Right cardiac atrium (tissue), 5 donors: ENCODE results near the gene UMAD1. TPM values are rescaled to one million over a fixed set of nuclear protein-coding genes. Genes with fewer than 3 reads are reported as not detected.
"Not testable (repeated sequence)": the region's sequence is repeated elsewhere in the genome, so short reads cannot be mapped to it uniquely, and the experiment has no call there.

Experiments used
- ATAC-seq, 2 donors: fragments of 200-7000 bp; cut with Tn5 transposase; one replicate each; pipeline versions ENCODE4 v1.8.0 to v1.9.1; 2020; ENCODE audit warnings: moderate library complexity in 2 of 2, mild to moderate bottlenecking in 1 of 2
- DNase-seq, 3 donors: peaks; one replicate each; pipeline ENCODE4 v3.0.0-alpha.2; 2020
- H3K27ac ChIP-seq: one replicate; pipeline ENCODE4 v1.5.1; 2013; ENCODE audit warnings: mild to moderate bottlenecking, low read length, control low read depth, moderate library complexity
- H3K27me3 ChIP-seq: one replicate; pipeline ENCODE4 v1.6.1; 2013; ENCODE audit not compliant: control insufficient read depth, insufficient read depth
- H3K4me1 ChIP-seq: one replicate; pipeline ENCODE4 v1.6.1; 2013; ENCODE audit warnings: low read length; ENCODE audit not compliant: control insufficient read depth, insufficient read depth
- H3K4me3 ChIP-seq: one replicate; pipeline ENCODE4 v1.5.1; 2013; ENCODE audit warnings: low read length, control low read depth
- H3K9me3 ChIP-seq: one replicate; pipeline ENCODE4 v1.6.1; 2013; ENCODE audit warnings: low read length; ENCODE audit not compliant: control insufficient read depth
- WGBS: extraction: QIAGEN DNeasy Blood & Tissue Kit; methylation state at CpG from one replicate; pipeline ENCODE4 v1.1.7; 2013; 5-methylcytosine and 5-hydroxymethylcytosine counted together
- intact Hi-C, 4 donors: fragments of 100-400 bp; cut with DNase I; formaldehyde crosslinking; loops; one replicate each; pipeline versions ENCODE4 v1.11.0 to v1.14.0; 2022 to 2023
- polyA plus RNA-seq: library from polyadenylated mRNA; stranded (reverse); fragments of 200-250 nt; gene quantifications from one replicate; pipeline ENCODE4 v1.2.3, GENCODE V29; 2013
- total RNA-seq, 4 donors: library from RNA; stranded (reverse); fragmentation: NEBNext Ultra II Directional; extraction: Animal tissue kit (Norgen Biotek cat#: 25700); gene quantifications; one replicate each; pipeline ENCODE4 v1.2.1, GENCODE V29; 2021
- donor health status: healthy with polysubstance abuse.
- donor health status: DM: no; HTN: yes; CAD: no.
- donor health status: DM: no; HTN: no; CAD: no.
- donor health status: DM: no; HTN: yes; CAD: no; lungs with severe emphysema.
- donor health status: DM: yes; HTN: yes; CAD: no.

Gene UMAD1
- total and polyA plus RNA-seq, 5 donors: 8.0 to 14.6 (median 12.8) TPM

DNA sequence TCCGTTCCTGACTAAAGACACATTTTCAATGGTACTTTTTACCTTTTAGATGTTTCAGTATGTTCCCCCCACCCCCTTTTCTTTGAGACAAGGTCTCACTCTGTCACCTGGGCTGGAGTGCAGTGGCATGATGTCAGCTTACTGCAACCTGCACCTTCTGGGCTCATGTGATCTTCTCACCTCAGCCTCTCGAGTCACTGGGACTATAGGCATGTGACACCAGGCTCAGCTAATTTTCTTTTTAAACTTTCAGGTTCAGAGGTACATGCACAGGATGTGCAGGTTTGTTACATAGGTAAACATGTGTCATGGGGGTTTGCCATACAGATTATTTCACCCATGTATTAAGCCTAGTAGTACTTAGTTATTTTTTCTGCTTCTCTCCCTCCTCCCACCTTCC lies 177.2 kb downstream of the UMAD1 start:
- DNase-seq (no peak), ATAC-seq (no peak)
- 90% methylated on average over 2 of the region's 2 CpGs for WGBS
- H3K4me3 ChIP-seq: no peak overlapping the region
- intact Hi-C loops: no loop called here
- H3K9me3 ChIP-seq: no peaks in the 10 kb centered on the region
- no peak overlapping the region for H3K27ac ChIP-seq
- H3K4me1 ChIP-seq: no peaks in the 10 kb centered on the region
- H3K27me3 ChIP-seq: no peaks in the 10 kb centered on the region

DNA sequence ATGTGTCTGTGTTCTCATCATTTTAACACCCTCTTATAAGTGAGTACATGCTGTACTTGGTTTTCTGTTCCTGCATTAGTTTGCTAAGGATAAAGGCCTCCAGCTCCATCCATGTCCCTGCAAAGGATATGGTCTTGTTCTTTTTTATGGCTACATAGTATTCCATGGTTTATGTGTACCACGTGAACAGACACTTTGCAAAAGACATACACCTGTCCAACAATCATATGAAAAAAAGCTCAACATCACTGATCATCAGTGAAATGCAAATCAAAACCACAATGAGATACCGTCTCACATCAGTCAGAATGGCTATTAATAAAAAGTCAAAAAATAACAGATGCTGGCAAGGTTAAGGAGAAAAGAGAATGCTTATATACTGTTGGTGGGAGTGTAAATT lies 177.6 kb downstream of the UMAD1 start:
- ATAC-seq, DNase-seq, H3K4me1 ChIP-seq, H3K9me3 ChIP-seq, H3K4me3 ChIP-seq, H3K27me3 ChIP-seq, intact Hi-C loops, H3K27ac ChIP-seq: not testable (repeated sequence)
- WGBS: 97% methylated on average over 2 of the region's 2 CpGs

DNA sequence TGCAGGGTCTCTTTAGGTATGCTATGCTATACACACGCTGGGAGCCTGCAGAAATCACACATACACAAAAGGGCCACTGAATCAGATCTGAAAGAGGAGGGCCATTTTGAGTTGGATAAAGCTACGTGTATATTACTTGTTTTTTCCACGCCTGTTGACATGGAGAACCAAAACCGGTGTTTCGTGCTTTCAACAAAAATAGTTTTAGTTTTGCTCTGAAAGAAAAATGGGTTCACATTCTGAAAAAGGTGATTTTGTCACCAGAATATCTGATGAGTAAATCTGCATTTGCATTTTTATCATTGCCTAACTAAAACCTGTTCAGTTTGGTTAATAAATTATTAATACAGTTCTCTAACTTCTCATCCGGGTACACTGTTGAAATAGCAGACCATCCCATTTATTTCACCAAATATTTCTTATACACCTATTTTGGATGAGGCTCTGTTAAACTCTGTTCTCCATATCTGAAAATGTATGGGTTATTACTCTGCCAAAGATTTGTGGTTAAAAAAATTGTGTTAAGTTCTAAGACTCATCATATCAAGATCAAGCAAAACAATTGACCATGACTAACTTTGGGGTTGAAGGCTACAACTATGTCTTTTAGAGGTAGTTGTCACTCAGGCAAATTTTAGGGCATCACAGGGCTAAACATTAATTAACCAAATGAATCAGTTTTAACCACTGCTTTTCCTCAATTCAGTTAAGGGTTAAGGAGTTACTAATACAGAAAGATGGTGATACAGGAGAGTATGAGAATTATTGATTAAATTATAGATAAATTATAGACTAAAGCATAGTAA lies 179.1 kb downstream of the UMAD1 start:
- ATAC-seq (no peak), DNase-seq (no peak)
- H3K27me3 ChIP-seq: no peaks in the 10 kb centered on the region
- intact Hi-C loops: no loop called here
- WGBS: 87% methylated on average over 6 of the region's 6 CpGs
- H3K27ac ChIP-seq: no peak overlapping the region
- no peaks in the 10 kb centered on the region for H3K4me1 ChIP-seq
- no peak overlapping the region for H3K4me3 ChIP-seq
- no peaks in the 10 kb centered on the region for H3K9me3 ChIP-seq

DNA sequence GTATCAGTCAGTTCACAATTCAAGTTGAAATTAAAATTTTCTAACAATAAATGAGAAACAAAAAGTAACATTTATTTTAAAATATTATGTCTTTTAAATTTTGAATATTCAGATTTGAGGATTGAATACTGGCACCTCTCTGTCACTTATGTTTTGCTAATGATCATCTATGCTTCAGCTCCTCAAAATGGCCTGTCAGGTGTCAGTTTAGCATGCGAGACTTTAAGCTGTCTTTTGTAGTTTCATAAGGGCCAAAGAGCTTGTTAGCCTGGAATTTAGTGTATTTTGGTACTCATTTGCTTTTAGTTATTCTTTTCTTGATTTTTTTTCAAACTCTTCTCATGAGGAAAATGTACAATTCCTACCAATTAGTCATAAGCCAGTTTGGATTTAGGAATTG lies 179.9 kb downstream of the UMAD1 start:
- WGBS: 99% methylated on average over 1 of the region's 1 CpG
- no peak for ATAC-seq
- no peak overlapping the region for H3K4me3 ChIP-seq
- H3K27ac ChIP-seq: no peak overlapping the region
- H3K9me3 ChIP-seq: no peaks in the 10 kb centered on the region
- no peak for DNase-seq
- intact Hi-C loops: no loop called here
- H3K27me3 ChIP-seq: no peaks in the 10 kb centered on the region
- no peaks in the 10 kb centered on the region for H3K4me1 ChIP-seq

DNA sequence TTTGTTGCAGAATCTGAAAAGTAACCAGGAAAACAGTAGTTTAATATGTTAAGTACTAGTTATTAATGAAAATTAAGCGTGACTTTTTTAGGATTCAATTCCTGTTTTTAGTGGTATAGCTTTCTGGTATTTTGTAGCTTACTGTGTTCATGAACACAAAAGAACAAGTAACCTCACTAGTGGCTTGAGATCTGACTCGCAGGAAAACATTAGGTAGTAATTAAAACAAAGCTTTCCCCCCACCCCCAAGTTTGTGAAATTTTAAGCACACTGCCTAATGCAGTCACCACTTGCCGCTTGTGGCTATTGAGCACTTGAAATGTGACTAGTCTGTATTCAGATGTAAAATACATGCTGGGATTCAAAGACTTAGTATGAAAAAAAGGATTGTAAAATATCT lies 180.4 kb downstream of the UMAD1 start:
- ATAC-seq: no peak
- WGBS: 87% methylated on average over 3 of the region's 3 CpGs
- intact Hi-C loops: no loop called here

DNA sequence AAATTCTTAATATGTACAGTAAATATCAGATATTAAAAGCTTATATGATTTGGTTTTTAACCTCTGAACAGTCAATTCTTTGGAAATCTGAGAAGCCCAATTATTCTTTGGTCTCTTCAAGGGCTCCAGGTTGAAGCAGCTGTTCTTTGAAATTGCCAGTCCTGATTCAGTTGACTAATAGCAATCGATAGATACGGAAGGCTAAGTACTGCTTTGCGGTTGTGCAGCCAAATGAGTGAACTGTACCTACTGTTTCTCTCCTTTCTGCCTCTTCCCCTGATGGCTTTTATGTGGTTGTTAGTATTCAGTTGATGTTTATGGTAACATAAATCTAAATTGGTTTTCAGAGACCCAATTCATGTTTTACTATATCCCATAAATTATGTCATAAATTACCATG lies 181.0 kb downstream of the UMAD1 start:
- ATAC-seq: no peak
- Histone ChIP-seq H3K27me3 (no peaks in the 10 kb centered on the region), H3K27ac (no peak overlapping the region), H3K4me1 (no peaks in the 10 kb centered on the region), H3K9me3 (no peaks in the 10 kb centered on the region), H3K4me3 (no peak overlapping the region)
- DNase-seq: no peak
- intact Hi-C loops: no loop called here
- WGBS: 96% methylated on average over 3 of the region's 3 CpGs

More for the DNA sequence above, 180.4 kb downstream of the UMAD1 start:
- Histone ChIP-seq H3K9me3 (no peaks in the 10 kb centered on the region), H3K4me3 (no peak overlapping the region), H3K4me1 (no peaks in the 10 kb centered on the region), H3K27me3 (no peaks in the 10 kb centered on the region), H3K27ac (no peak overlapping the region)
- no peak for DNase-seq

DNA sequence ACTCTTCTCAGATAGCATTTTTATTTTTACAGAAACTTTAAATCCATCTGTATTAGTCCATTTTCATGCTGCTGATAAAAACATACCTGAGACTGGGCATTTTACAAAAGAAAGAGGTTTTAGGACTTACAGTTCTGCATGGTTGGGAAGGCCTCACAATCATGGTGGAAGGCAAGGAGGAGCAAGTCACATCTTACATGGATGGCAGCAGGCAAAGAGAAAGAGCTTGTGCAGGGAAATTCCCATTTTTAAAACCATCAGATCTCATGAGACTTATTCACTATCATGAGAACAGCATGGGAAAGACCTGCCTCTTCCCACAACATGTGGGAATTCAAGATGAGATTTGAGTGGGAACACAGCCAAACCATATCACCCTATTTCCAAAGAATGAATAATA lies 184.7 kb downstream of the UMAD1 start:
- ATAC-seq, H3K9me3 ChIP-seq, H3K27me3 ChIP-seq, intact Hi-C loops, H3K27ac ChIP-seq, H3K4me3 ChIP-seq, DNase-seq, H3K4me1 ChIP-seq: not testable (repeated sequence)

DNA sequence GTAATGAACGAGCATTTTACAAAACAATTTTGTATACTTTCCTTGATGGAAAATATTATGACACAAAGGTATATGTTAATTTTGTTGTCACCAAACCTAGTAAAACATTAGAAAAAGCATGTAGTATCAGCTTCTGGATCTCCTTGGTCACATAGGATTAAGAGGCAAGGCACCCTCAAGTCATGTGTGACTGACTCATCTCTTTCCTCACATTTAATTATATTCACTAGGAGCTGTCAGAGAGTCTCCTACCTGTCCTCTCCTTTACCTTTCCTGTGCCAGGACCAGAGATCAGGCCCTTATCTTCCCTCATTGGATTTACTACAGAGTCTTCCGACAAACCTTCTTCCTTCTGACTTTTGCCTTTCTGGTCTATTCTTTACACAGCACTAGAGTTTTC lies 189.1 kb downstream of the UMAD1 start:
- Histone ChIP-seq H3K4me3 (no peak overlapping the region), H3K9me3 (no peaks in the 10 kb centered on the region), H3K27ac (no peak overlapping the region), H3K4me1 (peaks cover 2% of the 10 kb centered on the region), H3K27me3 (no peaks in the 10 kb centered on the region)
- 93% methylated on average over 2 of the region's 2 CpGs for WGBS
- no peak for DNase-seq
- ATAC-seq: no peak
- intact Hi-C loops: no loop called here

DNA sequence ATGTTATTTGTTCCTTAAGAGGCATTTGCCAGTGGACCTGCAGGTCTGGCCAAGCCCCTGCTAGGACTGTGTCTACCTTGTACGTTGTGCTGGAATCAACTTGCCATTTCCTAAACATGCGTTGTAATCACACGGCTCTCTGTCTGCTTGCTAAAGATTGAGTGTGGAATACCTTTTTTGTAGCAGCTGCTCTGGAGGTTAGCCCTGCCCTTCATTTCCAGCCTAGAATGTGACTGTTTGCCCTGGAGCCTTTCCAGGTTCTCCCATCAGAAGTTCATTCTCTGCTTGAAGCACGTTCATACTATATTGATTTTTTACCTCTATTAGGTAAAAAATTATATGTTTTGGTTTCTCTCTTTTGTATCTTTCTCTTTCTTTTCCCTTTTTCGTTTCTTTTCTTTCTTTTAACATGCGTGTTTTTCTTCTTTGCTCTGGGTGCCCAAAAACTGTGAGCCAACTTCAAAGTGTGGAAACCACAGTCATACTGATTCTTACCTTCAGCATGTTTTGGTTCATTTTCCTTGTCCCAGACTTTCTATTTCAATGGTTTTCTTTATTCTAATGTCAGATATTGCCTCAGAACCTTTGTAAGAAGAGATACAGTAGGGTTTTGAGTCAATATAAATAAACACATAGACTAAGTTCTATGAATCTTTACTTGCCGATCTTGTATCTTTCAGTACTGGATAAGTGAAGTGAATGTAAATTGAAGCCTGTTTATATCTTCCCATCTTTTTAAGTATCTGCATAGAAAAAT lies 189.7 kb downstream of the UMAD1 start:
- 72% methylated on average over 7 of the region's 7 CpGs for WGBS
- H3K9me3 ChIP-seq: no peaks in the 10 kb centered on the region
- intact Hi-C loops: no loop called here

DNA sequence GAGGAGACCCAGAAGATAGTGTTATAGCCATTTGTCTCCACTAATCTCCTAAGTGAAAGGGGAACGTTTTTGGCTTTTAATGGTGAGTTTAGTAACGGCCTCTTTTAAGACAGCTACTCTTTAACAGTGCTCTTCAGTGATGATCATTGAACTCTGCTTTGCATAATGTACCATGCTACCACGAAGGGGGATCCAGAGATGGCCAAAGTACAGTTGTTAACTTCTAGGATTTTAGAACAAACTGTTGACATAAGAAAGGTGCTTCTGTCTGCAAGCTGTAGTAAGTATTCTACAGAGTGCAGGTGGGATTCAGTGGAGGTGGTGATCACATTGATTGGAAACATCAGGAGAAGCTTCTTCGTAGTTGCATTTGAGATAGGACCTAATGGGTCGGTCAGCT lies 192.0 kb downstream of the UMAD1 start:
- Histone ChIP-seq H3K27me3 (no peaks in the 10 kb centered on the region), H3K9me3 (no peaks in the 10 kb centered on the region), H3K27ac (no peak overlapping the region), H3K4me1 (peaks cover 2% of the 10 kb centered on the region), H3K4me3 (no peak overlapping the region)
- DNase-seq: no peak
- WGBS: 76% methylated on average over 5 of the region's 5 CpGs
- intact Hi-C loops: no loop called here
- ATAC-seq: no peak

More for the DNA sequence above, 189.7 kb downstream of the UMAD1 start:
- Histone ChIP-seq H3K27ac (no peak overlapping the region), H3K27me3 (no peaks in the 10 kb centered on the region), H3K4me1 (peaks cover 2% of the 10 kb centered on the region), H3K4me3 (no peak overlapping the region)
- DNase-seq (no peak), ATAC-seq (no peak)

DNA sequence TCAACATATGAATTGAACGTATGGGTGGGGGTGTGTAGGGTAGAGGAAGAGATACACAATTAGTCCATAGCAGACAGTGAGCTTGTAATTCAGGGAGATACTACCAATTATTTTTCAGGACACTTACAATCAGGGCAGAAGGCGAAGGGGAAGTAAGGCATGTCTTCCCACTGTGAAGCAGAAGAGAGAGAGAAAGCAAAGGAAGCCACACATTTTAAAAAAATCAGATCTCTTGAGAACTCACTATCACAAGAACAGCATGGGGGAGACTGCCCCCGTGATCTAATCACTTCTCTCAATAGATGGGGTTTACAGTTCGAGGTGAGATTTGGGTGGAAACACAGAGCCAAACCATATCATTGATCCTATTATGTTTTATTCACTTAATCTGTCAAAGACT lies 194.2 kb downstream of the UMAD1 start:
- Histone ChIP-seq H3K4me3 (no peak overlapping the region), H3K27me3 (no peaks in the 10 kb centered on the region), H3K4me1 (peaks cover 2% of the 10 kb centered on the region), H3K9me3 (no peaks in the 10 kb centered on the region), H3K27ac (no peak overlapping the region)
- 68% methylated on average over 4 of the region's 4 CpGs for WGBS
- ATAC-seq (no peak), DNase-seq (no peak)
- intact Hi-C loops: no loop called here
